Esophagus (tissue), 2 donors: ENCODE data around the gene CATSPERB. TPM values are rescaled to one million over a fixed set of nuclear protein-coding genes. Genes with fewer than 3 reads are reported as not detected.
"Not testable (repeated sequence)": the region's sequence is repeated elsewhere in the genome, so short reads cannot be mapped to it uniquely, and the experiment has no call there.

Experiments used
- H3K27ac ChIP-seq, 2 donors: one replicate each; pipeline ENCODE4 v1.5.1; 2013; ENCODE audit warnings: low read depth in 2 of 2, mild to moderate bottlenecking in 2 of 2, inconsistent platforms in 1 of 2, low read length in 1 of 2, moderate library complexity in 1 of 2
- H3K27me3 ChIP-seq, 2 donors: one replicate each; pipeline ENCODE4 v1.6.1; 2013; ENCODE audit warnings: low read length in 2 of 2, control low read depth in 1 of 2, mild to moderate bottlenecking in 1 of 2; ENCODE audit not compliant: insufficient read depth in 2 of 2, control insufficient read depth in 1 of 2
- H3K36me3 ChIP-seq, 2 donors: one replicate each; pipeline ENCODE4 v1.6.1; 2013; ENCODE audit warnings: low read length in 1 of 2; ENCODE audit not compliant: control insufficient read depth in 2 of 2, insufficient read depth in 2 of 2
- H3K4me1 ChIP-seq, 2 donors: one replicate each; pipeline ENCODE4 v1.6.1; 2013; ENCODE audit warnings: low read length in 1 of 2; ENCODE audit not compliant: control insufficient read depth in 2 of 2, insufficient read depth in 2 of 2
- H3K4me3 ChIP-seq, 2 donors: one replicate each; pipeline ENCODE4 v1.5.1; 2013; ENCODE audit warnings: low read length in 2 of 2, mild to moderate bottlenecking in 2 of 2, low read depth in 1 of 2, moderate library complexity in 1 of 2
- H3K9me3 ChIP-seq, 2 donors: one replicate each; pipeline ENCODE4 v1.6.1; 2013; ENCODE audit warnings: mild to moderate bottlenecking in 2 of 2, low read depth in 1 of 2, low read length in 1 of 2, moderate library complexity in 1 of 2; ENCODE audit not compliant: control insufficient read depth in 2 of 2, insufficient read depth in 1 of 2
- WGBS, 2 donors: extraction: QIAGEN DNeasy Blood & Tissue Kit; methylation state at CpG; one replicate each; pipeline ENCODE4 v1.1.7; 2013; 5-methylcytosine and 5-hydroxymethylcytosine counted together
- polyA plus RNA-seq, 2 donors: library from polyadenylated mRNA; stranded (reverse); fragments of 200-250 nt; gene quantifications; one replicate each; pipeline ENCODE4 v1.2.3, GENCODE V29; 2013
- donor health status: healthy with polysubstance abuse.
- donor health status: Bipolar disorder and iron deficiency.

The CATSPERB gene
- polyA plus RNA-seq, 2 donors: 0.19 to 0.69 TPM

DNA sequence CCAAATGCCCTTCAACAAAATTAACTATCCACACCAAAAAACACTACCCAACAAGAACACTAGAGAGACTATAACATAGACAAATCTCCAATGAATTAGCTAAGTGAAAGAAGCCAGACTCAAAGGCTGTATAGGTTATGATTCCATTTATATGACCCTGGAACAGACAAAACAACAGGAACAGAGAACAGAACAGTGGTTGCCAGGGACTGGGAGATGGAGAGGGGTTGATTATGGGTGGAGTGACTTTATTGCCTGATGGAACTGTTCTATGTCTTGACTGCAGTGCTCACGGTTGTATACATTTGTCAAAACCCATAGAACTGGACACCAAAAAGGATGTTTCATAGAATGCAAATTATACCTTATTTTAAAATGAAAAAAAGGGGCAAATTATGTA lies 14.9 kb downstream of the CATSPERB start:
- Histone ChIP-seq H3K4me3 (no peak overlapping the region), H3K27me3 (no peaks in the 10 kb centered on the region), H3K36me3 (no peaks in the 10 kb centered on the region), H3K27ac (no peak overlapping the region), H3K9me3 (no peaks in the 10 kb centered on the region), H3K4me1 (no peaks in the 10 kb centered on the region)
- 78 to 91% methylated on average over 1 of the region's 1 CpG for WGBS, 2 donors

DNA sequence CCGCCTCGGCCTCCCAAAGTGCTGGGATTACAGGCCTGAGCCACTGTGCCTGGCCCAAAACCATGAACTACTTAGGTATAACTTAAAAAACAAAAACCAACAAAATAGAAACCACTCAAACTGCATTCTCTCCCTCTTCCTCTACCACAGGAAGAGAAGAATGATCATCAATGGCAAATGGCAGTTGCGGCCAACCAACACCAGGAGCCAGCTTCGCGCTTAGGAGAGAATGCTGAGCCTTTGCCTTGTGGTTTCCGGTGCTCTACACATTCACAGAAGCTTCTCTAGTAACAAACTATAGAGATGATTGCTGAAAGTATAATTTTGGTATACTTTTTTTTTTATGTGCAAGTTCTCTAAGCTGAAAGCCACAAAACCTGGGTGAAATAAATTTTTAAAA lies 17.1 kb downstream of the CATSPERB start:
- Histone ChIP-seq H3K4me3 (no peak overlapping the region), H3K27ac (no peak overlapping the region), H3K9me3 (no peaks in the 10 kb centered on the region), H3K4me1 (no peaks in the 10 kb centered on the region), H3K27me3 (no peaks in the 10 kb centered on the region), H3K36me3 (no peaks in the 10 kb centered on the region)
- 75 to 78% methylated on average over 6 of the region's 6 CpGs for WGBS, 2 donors

GRCh38 chr14:91708795-91709194 lies 23.1 kb downstream of the CATSPERB start:
- 93 to 95% methylated on average over 3 of the region's 3 CpGs for WGBS, 2 donors

GRCh38 chr14:91706996-91707395 lies 24.9 kb downstream of the CATSPERB start:
- no peaks in the 10 kb centered on the region for H3K36me3 ChIP-seq
- H3K4me3 ChIP-seq: no peak overlapping the region
- no peaks in the 10 kb centered on the region for H3K4me1 ChIP-seq
- no peak overlapping the region for H3K27ac ChIP-seq
- peaks cover 0 to 4% of the 10 kb centered on the region in 2 donors for H3K9me3 ChIP-seq
- no peaks in the 10 kb centered on the region for H3K27me3 ChIP-seq

More at GRCh38 chr14:91708795-91709194, 23.1 kb downstream of the CATSPERB start:
- H3K27ac ChIP-seq: no peak overlapping the region
- no peaks in the 10 kb centered on the region for H3K27me3 ChIP-seq
- no peaks in the 10 kb centered on the region for H3K4me1 ChIP-seq
- no peak overlapping the region for H3K4me3 ChIP-seq
- no peaks in the 10 kb centered on the region for H3K36me3 ChIP-seq
- peaks cover 0 to 4% of the 10 kb centered on the region in 2 donors for H3K9me3 ChIP-seq

- Histone ChIP-seq H3K9me3 (peaks cover 0 to 2% of the 10 kb centered on the region in 2 donors), H3K27ac (no peak overlapping the region), H3K36me3 (no peaks in the 10 kb centered on the region), H3K27me3 (no peaks in the 10 kb centered on the region), H3K4me1 (no peaks in the 10 kb centered on the region), H3K4me3 (no peak overlapping the region)
- 65 to 71% methylated on average over 2 of the region's 2 CpGs for WGBS, 2 donors
Observed at GRCh38 chr14:91694643-91695042, 37.2 kb downstream of the CATSPERB start.

DNA sequence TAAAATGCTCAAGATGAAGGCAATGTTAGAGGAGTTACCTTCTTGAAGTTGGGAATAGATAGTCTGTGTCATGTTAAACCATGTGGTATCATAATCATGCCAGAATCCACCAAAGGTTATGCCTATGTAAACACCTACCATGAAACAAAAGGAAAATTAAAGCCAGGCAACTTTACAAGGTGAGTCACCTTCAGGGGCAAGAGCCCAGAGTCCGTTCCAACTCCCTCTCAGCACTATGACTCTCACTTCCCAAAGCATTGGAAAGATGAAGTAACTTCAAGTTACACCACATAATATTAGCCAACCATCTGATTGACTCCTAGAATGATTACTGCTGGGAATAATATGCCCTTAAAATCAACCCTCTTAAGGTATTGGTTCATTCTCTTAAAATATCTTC lies 38.5 kb downstream of the CATSPERB start:
- H3K4me1 ChIP-seq: no peaks in the 10 kb centered on the region
- H3K4me3 ChIP-seq: no peak overlapping the region
- H3K27me3 ChIP-seq: no peaks in the 10 kb centered on the region
- 24 to 31% methylated on average over 1 of the region's 1 CpG for WGBS, 2 donors
- peaks cover 0 to 2% of the 10 kb centered on the region in 2 donors for H3K9me3 ChIP-seq
- no peaks in the 10 kb centered on the region for H3K36me3 ChIP-seq
- no peak overlapping the region for H3K27ac ChIP-seq

DNA sequence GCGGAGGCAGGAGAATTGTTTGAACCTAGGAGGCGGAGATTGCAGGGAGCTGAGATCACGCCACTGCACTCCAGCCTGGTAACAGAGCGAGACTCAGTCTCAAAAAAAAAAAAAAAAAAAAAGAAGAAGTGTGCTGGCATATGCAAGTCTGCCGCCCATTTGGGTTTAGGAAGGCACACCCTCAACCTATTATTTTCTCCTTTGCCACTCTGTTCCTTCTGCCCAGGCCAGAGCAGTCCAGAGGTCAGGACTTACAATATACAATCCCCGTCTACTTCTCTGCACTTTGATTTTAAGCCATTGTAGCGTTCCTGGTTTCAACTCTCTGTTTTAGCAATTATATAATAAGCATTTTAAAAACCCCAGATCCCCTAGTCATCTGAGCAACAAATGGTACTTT lies 39.8 kb downstream of the CATSPERB start:
- Histone ChIP-seq H3K27ac (no peak overlapping the region), H3K4me1 (no peaks in the 10 kb centered on the region), H3K4me3 (no peak overlapping the region), H3K27me3 (no peaks in the 10 kb centered on the region), H3K9me3 (peaks cover 0 to 2% of the 10 kb centered on the region in 2 donors), H3K36me3 (no peaks in the 10 kb centered on the region)
- 90 to 92% methylated on average over 7 of the region's 7 CpGs for WGBS, 2 donors

- Histone ChIP-seq H3K4me3 (no peak overlapping the region), H3K27ac (no peak overlapping the region), H3K27me3 (no peaks in the 10 kb centered on the region), H3K9me3 (peaks cover 0 to 2% of the 10 kb centered on the region in 2 donors), H3K36me3 (no peaks in the 10 kb centered on the region), H3K4me1 (no peaks in the 10 kb centered on the region)
- 93 to 94% methylated on average over 1 of the region's 1 CpG for WGBS, 2 donors
Observed at GRCh38 chr14:91689608-91690007, 42.3 kb downstream of the CATSPERB start.

GRCh38 chr14:91687436-91687835 lies 44.5 kb downstream of the CATSPERB start:
- not testable (repeated sequence) for H3K4me1 ChIP-seq, H3K36me3 ChIP-seq, H3K9me3 ChIP-seq, H3K27me3 ChIP-seq, H3K4me3 ChIP-seq, H3K27ac ChIP-seq
- WGBS, 2 donors: 87 to 93% methylated on average over 4 of the region's 4 CpGs

- H3K9me3 ChIP-seq: peaks cover 0 to 5% of the 10 kb centered on the region in 2 donors
- H3K4me3 ChIP-seq: no peak overlapping the region
- H3K27ac ChIP-seq: no peak overlapping the region
- no peaks in the 10 kb centered on the region for H3K36me3 ChIP-seq
- no peaks in the 10 kb centered on the region for H3K4me1 ChIP-seq
- 36 to 64% methylated on average over 1 of the region's 1 CpG for WGBS, 2 donors
- H3K27me3 ChIP-seq: no peaks in the 10 kb centered on the region
Observed at GRCh38 chr14:91685600-91685999, 46.3 kb downstream of the CATSPERB start.
